ENCODE measurements around the gene B4GAT1.
"Not testable (repeated sequence)": the region's sequence is repeated elsewhere in the genome, so short reads cannot be mapped to it uniquely, and the experiment has no call there.

The B4GAT1 gene

DNA sequence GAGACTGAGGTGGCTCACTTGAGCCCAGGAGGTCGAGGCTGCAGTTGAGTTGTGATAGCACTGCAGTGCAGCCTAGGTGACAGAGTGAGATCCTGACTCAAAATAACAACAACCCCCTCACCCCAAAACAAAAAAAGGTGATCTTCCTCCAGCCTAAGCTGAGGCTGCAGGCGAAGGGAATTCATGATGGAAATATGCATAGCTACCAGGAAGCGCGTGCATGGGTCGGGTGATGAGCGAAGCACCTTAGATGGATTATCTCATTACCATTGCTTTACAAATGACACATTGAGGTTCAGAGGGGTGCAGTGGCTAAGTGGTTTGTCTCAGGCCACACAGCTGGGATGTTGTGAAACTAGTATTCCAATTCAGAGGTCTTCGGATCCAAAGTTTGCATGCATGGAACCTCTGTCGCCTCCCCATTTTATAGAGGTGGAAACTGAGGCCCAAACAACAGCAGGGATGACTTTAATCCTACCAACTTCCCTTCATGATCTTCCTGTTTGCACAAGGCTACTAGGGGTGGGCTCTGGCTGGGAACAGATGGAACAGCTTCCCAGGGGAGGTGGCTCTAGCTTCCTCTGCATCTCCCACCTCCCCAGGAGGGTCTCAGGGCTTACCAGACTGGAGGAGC lies 19.5 kb upstream of the B4GAT1 start:
- no peak for DNase-seq (ENCODE audit: low spot score in 2 of 2)
- H3K4me3 Mint-ChIP-seq, result no peak overlapping the region
- H3K9me3 Mint-ChIP-seq, result no peaks in the 10 kb centered on the region
- peaks cover 24% of the 10 kb centered on the region for H3K36me3 Mint-ChIP-seq
- H3K27ac Mint-ChIP-seq, result no peak overlapping the region
- ATAC-seq, result no peak
- H3K4me1 Mint-ChIP-seq, result peaks cover 24% of the 10 kb centered on the region

DNA sequence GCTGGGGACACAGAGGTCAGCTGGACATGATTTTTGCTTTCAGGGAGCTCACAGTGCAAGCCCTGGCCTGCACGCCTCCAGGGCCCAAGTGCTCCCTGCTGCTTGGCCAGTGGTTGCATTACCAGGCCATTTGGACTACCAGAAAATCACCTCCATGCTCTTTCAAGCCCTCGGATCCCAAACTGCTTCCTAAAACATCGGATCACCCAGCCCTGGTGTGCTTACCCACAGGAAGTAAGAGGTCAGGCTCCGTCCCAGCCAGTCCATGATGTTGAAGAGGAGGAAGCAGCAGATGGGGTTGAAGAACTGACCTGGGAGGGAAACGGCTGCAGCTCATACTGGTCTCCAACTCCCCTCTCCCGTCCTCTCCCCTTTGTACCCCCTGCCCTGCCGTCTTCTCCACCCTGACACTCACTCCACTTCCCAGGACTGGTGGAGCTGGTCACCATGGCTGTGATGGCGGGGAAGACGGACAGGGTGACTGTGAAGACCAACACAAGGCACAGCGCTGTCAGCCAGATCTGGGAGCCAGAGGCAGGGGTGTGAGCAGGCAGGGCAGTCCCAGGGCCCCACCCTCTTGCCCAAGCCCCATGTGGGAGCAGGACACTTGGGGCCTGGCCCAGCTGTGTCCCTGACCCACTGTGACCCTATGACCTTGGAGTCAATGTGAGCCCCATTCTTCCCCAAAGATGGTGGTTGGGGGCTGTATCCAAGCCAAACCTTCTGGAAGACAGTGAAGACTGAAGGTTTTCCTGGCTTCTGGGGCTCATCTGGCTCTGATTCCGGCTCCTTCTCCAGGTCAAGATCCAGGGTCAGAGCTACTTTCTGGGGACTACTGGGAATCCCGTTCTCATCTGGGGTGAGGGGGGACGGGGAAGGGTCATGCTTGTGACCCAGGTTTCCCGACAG lies 18.5 kb upstream of the B4GAT1 start:
- Mint-ChIP-seq H3K36me3 (peaks cover 34% of the 10 kb centered on the region), H3K9me3 (no peaks in the 10 kb centered on the region), H3K4me1 (peaks cover 22% of the 10 kb centered on the region), H3K27ac (no peak overlapping the region), H3K4me3 (no peak overlapping the region)
- ATAC-seq (no peak), DNase-seq (ENCODE audit: low spot score in 2 of 2) (no peak)

DNA sequence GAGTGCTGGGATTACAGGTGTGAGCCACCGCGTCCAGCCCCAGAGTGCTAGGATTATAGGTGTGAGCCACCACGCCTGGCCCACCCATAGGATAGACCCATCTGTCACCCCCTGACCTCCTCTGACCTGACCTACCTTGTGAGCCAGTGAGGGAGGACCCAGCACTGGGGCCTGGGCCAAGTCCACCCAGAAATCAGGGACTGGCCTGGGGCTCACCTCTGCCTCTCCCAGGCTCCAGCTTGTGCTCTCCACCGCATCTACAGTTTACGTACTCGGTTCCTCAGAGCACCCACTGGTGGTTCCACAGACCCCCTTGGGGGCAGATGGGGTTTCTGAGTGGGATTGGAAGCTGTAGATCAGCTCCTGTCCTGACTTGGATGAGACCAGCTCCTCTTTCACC lies 17.7 kb upstream of the B4GAT1 start:
- no peak overlapping the region for H3K27ac Mint-ChIP-seq
- H3K36me3 Mint-ChIP-seq, result peaks cover 34% of the 10 kb centered on the region
- no peaks in the 10 kb centered on the region for H3K9me3 Mint-ChIP-seq
- DNase-seq (ENCODE audit: low spot score in 2 of 2), result no peak
- no peak overlapping the region for H3K4me3 Mint-ChIP-seq
- no peak for ATAC-seq
- H3K4me1 Mint-ChIP-seq, result peaks cover 15% of the 10 kb centered on the region

DNA sequence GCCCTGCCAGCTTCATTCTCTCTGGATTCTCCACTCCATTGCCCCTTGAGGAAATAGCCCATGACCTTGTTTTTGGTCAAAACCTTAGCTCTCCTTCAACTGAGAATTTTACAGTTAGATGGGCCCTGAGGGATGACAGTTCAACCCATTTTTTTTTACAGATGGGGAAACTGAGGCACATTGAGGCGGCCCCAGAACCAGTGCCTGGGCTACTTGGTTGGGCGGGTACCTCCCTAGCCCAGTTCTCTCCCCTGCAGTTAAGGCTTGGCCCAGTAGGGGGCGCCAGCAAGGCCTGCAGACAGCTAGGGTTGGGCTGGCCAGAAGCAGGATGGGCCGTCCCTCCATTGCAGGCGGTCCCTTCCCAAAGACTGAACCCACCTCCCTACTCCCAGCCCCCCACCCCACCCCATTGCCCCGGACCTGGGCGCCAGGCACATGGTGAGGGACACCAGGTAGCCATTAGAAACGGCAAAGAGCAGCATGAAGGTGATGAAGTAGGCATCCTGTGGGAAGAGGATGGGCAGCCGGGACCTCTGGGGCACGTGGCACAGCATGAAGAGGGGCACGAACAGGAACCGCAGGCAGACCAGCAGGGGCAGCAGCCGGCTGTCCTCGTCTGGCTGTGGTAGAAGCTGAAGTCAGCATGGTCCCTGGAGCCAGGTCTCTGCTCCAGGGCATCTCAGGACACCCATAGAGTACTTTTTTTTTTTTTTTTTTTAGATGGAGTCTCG lies 16.5 kb upstream of the B4GAT1 start:
- H3K4me3 Mint-ChIP-seq, result no peak overlapping the region
- H3K27ac Mint-ChIP-seq, result no peak overlapping the region
- no peaks in the 10 kb centered on the region for H3K9me3 Mint-ChIP-seq
- H3K36me3 Mint-ChIP-seq, result peaks cover 34% of the 10 kb centered on the region
- peaks cover 9% of the 10 kb centered on the region for H3K4me1 Mint-ChIP-seq
- ATAC-seq (peak; percentile 60), DNase-seq (ENCODE audit: low spot score in 2 of 2) (peak; percentile 68 to 89)

DNA sequence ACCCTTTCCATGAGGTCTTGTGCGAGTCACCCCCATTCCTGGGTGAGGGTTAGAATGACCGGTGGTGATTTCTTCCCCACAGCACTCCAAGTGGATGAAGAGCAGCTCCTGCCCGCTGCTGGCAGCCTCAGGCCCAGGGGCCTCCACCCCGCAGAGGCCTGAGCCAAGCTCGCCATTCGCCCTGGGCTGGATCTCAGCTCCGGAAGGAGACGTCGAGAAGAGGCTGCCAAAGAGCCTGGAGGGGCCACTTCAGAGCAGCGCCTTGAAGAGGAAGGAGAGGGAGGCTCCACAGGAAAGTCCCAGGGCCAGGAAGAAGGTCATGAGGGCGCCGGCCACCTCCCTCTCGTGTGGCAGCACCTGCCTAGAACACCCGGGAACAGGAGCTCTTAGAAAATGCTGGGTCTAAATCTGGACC lies 15.8 kb upstream of the B4GAT1 start:
- DNase-seq (ENCODE audit: low spot score in 2 of 2) (no peak), ATAC-seq (no peak)
- Mint-ChIP-seq H3K9me3 (no peaks in the 10 kb centered on the region), H3K4me1 (peaks cover 1% of the 10 kb centered on the region), H3K4me3 (no peak overlapping the region), H3K36me3 (peaks cover 29% of the 10 kb centered on the region), H3K27ac (no peak overlapping the region)

DNA sequence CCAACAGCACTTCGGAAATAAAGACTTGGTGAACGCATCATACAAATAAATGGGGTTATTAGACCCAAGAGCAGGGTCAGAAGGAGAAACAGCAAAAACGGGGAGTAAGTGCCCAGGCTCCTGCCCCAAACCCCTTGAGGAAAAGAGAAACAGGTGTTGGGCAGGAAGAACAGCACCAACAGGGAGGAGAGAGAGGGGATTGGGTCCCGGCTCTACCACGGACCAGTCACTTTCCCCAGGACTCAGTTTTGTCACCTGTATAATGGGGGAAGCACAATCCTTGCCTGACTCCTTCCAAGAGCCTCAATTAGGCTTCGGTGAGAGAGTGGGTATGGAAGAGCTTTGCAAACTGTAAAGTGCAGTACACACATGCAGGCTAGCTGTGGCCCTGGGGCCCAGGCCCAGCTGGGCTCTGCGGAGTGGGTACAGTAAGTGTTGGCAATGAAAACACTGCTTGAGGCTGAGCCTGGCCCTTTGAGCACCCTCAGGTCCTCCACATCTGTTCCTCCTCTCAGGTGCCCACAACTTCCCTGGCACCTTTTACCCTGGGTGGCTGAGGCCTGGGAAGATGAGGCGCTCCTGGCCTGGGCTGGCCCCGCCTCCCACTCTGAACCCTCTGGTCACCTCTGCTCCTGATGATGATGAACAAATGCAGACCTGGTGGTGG lies 15.2 kb upstream of the B4GAT1 start:
- Mint-ChIP-seq H3K9me3 (no peaks in the 10 kb centered on the region), H3K4me1 (no peaks in the 10 kb centered on the region), H3K4me3 (no peak overlapping the region), H3K36me3 (peaks cover 24% of the 10 kb centered on the region), H3K27ac (no peak overlapping the region)
- ATAC-seq, result no peak
- DNase-seq (ENCODE audit: low spot score in 2 of 2), result no peak

DNA sequence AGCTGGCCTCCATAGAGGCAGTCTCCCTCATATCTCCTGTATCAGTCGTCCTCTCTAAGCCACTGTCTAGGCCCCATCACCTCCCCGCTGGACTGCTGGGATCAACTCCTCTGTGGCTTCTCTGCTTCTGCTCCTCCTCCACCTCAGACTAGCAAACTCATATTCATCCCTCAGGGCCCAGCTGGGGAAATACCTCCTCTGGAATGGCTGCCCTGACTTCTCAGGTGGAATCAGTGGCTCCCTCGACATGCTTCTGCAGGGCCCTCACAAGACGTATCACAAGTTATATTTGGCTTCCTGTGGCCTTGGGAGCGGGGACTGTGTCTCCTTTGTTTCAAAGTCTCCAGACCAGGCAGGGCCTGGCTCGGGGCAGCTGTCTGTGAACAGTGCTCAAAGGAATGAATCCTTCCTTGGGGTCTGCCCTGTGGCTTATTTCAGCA lies 14.1 kb upstream of the B4GAT1 start:
- Mint-ChIP-seq H3K4me1 (no peaks in the 10 kb centered on the region), H3K27ac (peak overlapping the region; percentile 65), H3K9me3 (no peaks in the 10 kb centered on the region), H3K4me3 (no peak overlapping the region), H3K36me3 (peaks cover 24% of the 10 kb centered on the region)
- DNase-seq (ENCODE audit: low spot score in 2 of 2) (no peak), ATAC-seq (no peak)

DNA sequence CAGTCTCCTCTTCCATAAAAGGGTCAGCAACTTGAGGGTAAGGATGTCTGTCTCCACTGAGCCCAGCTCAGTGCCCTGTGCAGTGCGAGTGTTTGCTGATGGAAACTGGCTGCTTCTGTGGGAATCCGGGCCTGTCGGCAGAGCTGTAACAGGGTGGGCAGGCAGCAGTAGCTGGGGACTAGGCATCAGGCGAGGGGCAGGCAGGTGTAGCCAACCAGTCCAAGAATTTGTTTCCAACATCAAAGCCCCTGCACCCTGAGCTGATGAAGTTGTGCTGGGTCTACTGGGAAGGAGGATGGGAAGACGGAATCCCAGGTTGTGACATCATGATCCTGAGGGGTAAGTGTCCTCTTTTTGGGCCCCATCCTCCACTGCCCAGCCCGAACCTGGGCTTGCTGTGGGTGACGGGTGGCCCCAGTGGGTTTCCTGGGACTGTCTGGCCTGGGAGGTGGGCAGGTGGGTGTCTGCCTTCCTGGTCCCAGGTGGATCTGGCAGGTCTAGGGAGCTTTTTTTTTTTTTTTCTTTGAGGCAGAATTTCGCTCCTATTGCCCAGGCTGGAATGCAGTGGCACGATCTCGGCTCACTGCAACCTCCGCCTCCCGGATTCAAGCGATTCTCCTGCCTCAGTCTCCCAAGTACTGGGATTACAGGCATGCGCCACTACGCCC lies 13.1 kb upstream of the B4GAT1 start:
- DNase-seq (ENCODE audit: low spot score in 2 of 2) (no peak), ATAC-seq (no peak)
- no peak overlapping the region for H3K4me3 Mint-ChIP-seq
- no peaks in the 10 kb centered on the region for H3K4me1 Mint-ChIP-seq
- no peaks in the 10 kb centered on the region for H3K9me3 Mint-ChIP-seq
- H3K27ac Mint-ChIP-seq, result no peak overlapping the region
- H3K36me3 Mint-ChIP-seq, result peaks cover 24% of the 10 kb centered on the region

DNA sequence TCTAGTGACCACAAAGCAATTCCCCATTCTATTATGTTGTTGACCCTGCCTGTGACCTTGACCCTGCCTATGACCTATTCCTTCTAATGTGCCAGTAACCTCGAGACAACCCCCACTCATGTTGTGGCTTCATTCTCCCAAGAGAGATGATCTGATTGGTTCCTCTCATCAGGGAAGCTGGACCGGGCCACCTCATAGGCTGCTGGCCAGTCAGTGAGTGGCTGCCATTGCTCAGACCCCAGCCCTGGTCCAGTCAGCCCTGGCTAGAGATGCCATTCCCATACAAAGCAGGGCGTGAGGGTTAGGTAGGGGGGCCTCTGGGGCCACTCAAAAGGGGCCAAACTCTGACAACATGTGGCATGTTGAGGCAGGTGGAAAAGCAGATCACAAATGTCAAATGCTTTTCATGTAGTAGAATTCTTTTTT lies 12.2 kb upstream of the B4GAT1 start:
- Mint-ChIP-seq H3K27ac (no peak overlapping the region), H3K36me3 (peaks cover 27% of the 10 kb centered on the region)

DNA sequence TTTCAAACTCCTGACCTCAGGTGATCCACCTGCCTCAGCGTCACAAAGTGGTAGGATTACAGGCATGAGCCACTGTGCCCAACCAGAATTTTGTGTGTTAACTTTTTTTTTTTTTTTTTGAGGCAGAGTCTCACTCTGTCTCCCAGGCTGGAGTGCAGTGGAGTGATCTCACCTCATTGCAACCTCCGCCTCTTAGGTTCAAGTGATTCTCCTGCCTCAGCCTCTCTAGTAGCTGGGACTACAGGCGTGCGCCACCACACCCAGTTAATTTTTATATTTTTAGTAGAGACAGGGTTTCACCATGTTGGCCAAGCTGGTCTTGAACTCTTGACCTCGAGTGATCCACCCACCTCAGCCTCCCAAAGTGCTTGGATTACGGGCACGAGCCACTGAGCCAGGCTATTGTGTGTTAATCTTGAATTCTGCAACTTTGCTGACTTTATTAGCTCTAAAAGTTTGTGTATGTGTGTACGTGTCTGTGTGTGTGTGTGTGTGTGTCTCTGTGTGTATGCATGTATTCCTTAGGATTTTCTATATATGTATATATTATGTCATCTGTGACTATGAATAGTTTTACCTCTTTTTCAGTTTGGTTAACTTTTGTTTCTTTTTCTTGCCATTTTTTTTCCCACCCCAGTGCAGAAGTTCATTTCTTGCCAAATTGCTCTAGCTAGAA lies 3.3 kb upstream of the B4GAT1 start:
- not testable (repeated sequence) for H3K9me3 Mint-ChIP-seq; H3K4me3 Mint-ChIP-seq; H3K27ac Mint-ChIP-seq; ATAC-seq; DNase-seq (ENCODE audit: low spot score in 2 of 2)
- Mint-ChIP-seq H3K4me1 (peaks cover 18% of the 10 kb centered on the region), H3K36me3 (peaks cover 42% of the 10 kb centered on the region)

More for the DNA sequence above, 12.2 kb upstream of the B4GAT1 start:
- no peak for ATAC-seq
- Mint-ChIP-seq H3K4me1 (no peaks in the 10 kb centered on the region), H3K4me3 (no peak overlapping the region), H3K9me3 (no peaks in the 10 kb centered on the region)
- no peak for DNase-seq (ENCODE audit: low spot score in 2 of 2)

DNA sequence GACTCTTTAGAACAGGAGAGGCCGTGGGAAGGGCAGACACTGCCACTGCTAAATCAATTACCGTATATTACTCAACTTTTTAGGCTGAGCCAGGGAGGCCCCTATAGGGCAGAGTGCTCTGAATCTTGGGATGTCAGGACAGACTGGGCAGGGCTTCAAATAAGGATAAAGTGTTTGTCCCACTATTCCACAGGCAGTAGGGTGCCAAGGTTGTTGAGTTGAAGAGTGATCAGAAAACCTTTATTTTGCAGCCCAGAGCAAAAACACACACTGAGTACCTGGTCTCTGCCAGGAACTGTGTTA lies 1.6 kb upstream of the B4GAT1 start:
- H3K27ac Mint-ChIP-seq, result peak overlapping the region; percentile 99

DNA sequence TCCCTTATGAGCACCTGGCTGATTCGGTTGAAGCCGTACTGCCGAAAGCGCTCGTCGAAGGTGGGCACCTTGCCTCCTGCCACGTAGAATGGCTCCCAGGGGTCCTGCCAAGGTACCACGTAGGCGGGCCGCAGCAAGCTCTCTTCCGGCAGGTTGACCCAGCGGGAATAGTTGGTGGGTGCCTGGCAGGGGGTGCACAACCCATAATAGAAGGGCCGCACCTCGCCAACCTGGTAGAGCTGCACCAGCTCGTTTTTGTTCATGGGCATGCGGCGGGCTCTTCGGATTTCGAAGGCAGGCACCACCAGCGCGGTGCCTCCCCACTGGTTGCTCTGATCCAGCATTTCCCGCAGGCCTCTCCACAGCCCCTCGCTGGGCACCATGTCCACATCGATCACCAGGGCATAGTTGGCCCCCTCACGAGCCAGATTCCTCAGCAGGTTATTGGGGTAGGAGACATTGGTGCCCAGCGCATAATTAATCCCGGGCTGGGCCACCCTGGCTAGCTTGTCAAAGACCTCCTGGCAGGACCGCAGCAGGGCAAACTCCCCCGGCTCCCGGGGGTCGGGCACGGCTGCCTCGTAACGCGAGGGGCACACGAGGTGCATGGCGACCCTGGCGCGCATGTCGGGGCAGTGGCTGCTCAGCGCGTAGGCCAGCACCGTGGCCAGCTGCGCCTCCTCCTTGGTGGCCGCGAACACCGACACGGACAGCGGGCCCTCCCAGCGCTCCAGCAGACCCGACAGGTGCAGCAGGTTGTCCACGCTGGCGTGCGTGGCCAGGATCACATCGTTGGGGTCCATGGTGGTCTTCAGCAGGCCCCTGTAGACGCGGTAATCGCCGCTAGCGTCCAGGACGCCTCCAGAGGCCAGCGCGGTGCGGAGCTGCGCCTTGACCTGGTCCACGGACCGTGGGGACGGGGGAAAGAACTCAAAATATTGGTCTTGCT lies 679 bp downstream of the B4GAT1 start:
- H3K27ac Mint-ChIP-seq, result peak overlapping the region; percentile 99
- H3K4me1 Mint-ChIP-seq, result peaks cover 56% of the 10 kb centered on the region
- H3K9me3 Mint-ChIP-seq, result no peaks in the 10 kb centered on the region
- ATAC-seq (no peak), DNase-seq (ENCODE audit: low spot score in 2 of 2) (peak in 1 of 2 donors; percentile 64)
- peaks cover 49% of the 10 kb centered on the region for H3K36me3 Mint-ChIP-seq
- H3K4me3 Mint-ChIP-seq, result peak overlapping the region; percentile 92

More for the DNA sequence above, 1.6 kb upstream of the B4GAT1 start:
- peak overlapping the region; percentile 92 for H3K4me3 Mint-ChIP-seq
- H3K9me3 Mint-ChIP-seq, result no peaks in the 10 kb centered on the region
- H3K4me1 Mint-ChIP-seq, result peaks cover 35% of the 10 kb centered on the region
- DNase-seq (ENCODE audit: low spot score in 2 of 2) (no peak), ATAC-seq (no peak)
- peaks cover 42% of the 10 kb centered on the region for H3K36me3 Mint-ChIP-seq

DNA sequence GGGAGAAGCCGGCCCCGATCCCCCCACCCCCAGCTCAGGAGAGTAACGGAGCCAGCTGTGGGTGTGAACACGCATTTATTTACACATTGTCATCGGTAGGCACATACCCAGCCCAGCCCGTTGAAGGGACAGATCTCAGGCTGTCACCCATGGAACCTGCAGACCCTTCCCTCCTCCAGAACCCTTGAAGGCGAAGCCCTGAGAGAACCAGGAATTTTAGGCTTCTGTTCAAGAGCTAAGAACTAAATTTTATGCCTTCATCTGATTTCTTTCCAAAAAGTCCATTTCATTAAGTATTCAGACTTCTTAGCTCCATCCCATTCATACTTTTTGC lies 2.1 kb downstream of the B4GAT1 start:
- Mint-ChIP-seq H3K36me3 (peaks cover 62% of the 10 kb centered on the region), H3K4me3 (peak overlapping the region; percentile 92), H3K9me3 (no peaks in the 10 kb centered on the region), H3K4me1 (peaks cover 63% of the 10 kb centered on the region), H3K27ac (peak overlapping the region; percentile 96)
- ATAC-seq (peak; percentile 6), DNase-seq (ENCODE audit: low spot score in 2 of 2) (no peak)
